T-helper 1 cell (primary cell): ENCODE results near the gene VPS11.
A peak's percentile ranks its signal among the peaks of the same experiment; 100 is the strongest.
"Not testable (repeated sequence)": the region's sequence is repeated elsewhere in the genome, so short reads cannot be mapped to it uniquely, and the experiment has no call there.

ENCODE experiments used
- DNase-seq, 5 donors: peaks; one replicate each; pipeline ENCODE4 v3.0.0-alpha.2; 2012 to 2020

The VPS11 gene

GRCh38 chr11:119039471-119039870 is 28.1 kb upstream of the VPS11 start:
- not testable (repeated sequence) for DNase-seq

GRCh38 chr11:119041821-119042514 is 25.6 kb upstream of the VPS11 start:
- no peak for DNase-seq

- DNase-seq = no peak
Measured at GRCh38 chr11:119042927-119043326, 24.7 kb upstream of the VPS11 start.

GRCh38 chr11:119044708-119045107 is 22.9 kb upstream of the VPS11 start:
- no peak for DNase-seq

- DNase-seq = no peak
Measured at GRCh38 chr11:119046489-119046888, 21.1 kb upstream of the VPS11 start.

- no peak for DNase-seq
Measured at GRCh38 chr11:119047205-119047604, 20.4 kb upstream of the VPS11 start.

- DNase-seq = no peak
Measured at GRCh38 chr11:119048644-119049043, 19.0 kb upstream of the VPS11 start.

GRCh38 chr11:119049081-119049480 is 18.5 kb upstream of the VPS11 start:
- no peak for DNase-seq

GRCh38 chr11:119051440-119052162 is 16.0 kb upstream of the VPS11 start:
- DNase-seq = no peak

GRCh38 chr11:119052163-119052814 is 15.3 kb upstream of the VPS11 start:
- no peak for DNase-seq

GRCh38 chr11:119054418-119054817 is 13.2 kb upstream of the VPS11 start:
- no peak for DNase-seq

GRCh38 chr11:119055901-119056300 is 11.7 kb upstream of the VPS11 start:
- DNase-seq = peak in 1 of 5 donors; percentile 41

- DNase-seq = peak; percentile 29 to 50 (median 39)
Measured at GRCh38 chr11:119056421-119056999, 11.1 kb upstream of the VPS11 start.

- DNase-seq = peak; percentile 97 to 99 (median 98)
Measured at GRCh38 chr11:119057000-119057769, 10.4 kb upstream of the VPS11 start, which contains the start of gene HYOU1. Gene HYOU1, minus strand, starts transcription at chr11:119057205. Its CDS starts 1,045 bp downstream, at chr11:119056160.

GRCh38 chr11:119059128-119059527 is 8.5 kb upstream of the VPS11 start:
- DNase-seq = not testable (repeated sequence)

- no peak for DNase-seq
Measured at GRCh38 chr11:119061256-119061655, 6.4 kb upstream of the VPS11 start.

GRCh38 chr11:119062779-119063178 is 4.8 kb upstream of the VPS11 start:
- DNase-seq = no peak

GRCh38 chr11:119065369-119065768 is 2.2 kb upstream of the VPS11 start:
- peak in 1 of 5 donors; percentile 71 for DNase-seq

- DNase-seq = no peak
Measured at GRCh38 chr11:119077839-119078238, 10.2 kb downstream of the VPS11 start.

GRCh38 chr11:119078675-119079420 is 11.2 kb downstream of the VPS11 start:
- no peak for DNase-seq

- DNase-seq = no peak
Measured at GRCh38 chr11:119081682-119082260, 14.2 kb downstream of the VPS11 start.
